ENCODE measurements around the gene EXOC4.

Gene EXOC4

GRCh38 chr7:133556048-133556447, 303.2 kb downstream of the EXOC4 start:
- Histone ChIP-seq H3K27me3 (ENCODE audit: insufficient read depth, poor library complexity, severe bottlenecking) (no peaks in the 10 kb centered on the region), H3K4me3 (ENCODE audit: severe bottlenecking) (no peak overlapping the region), H3K4me1 (ENCODE audit: insufficient read depth, poor library complexity, severe bottlenecking) (no peaks in the 10 kb centered on the region), H3K27ac (ENCODE audit: poor library complexity, severe bottlenecking) (no peak overlapping the region), H3K36me3 (ENCODE audit: low read depth) (no peaks in the 10 kb centered on the region), H3K9me3 (ENCODE audit: severe bottlenecking) (no peaks in the 10 kb centered on the region)
- ATAC-seq (ENCODE audit: low read depth): no peak
- no peak for TF ChIP-seq CTCF (IDR thresholded peaks at IDR 0.05; ENCODE audit: poor library complexity, severe bottlenecking)
- DNase-seq (ENCODE audit: low spot score): no peak

GRCh38 chr7:133556553-133556952, 303.7 kb downstream of the EXOC4 start:
- no peaks in the 10 kb centered on the region for H3K36me3 ChIP-seq (ENCODE audit: low read depth)
- ATAC-seq (ENCODE audit: low read depth) (no peak), DNase-seq (ENCODE audit: low spot score) (no peak)
- H3K4me1 ChIP-seq (ENCODE audit: insufficient read depth, poor library complexity, severe bottlenecking): no peaks in the 10 kb centered on the region
- no peak overlapping the region for H3K4me3 ChIP-seq (ENCODE audit: severe bottlenecking)
- no peak overlapping the region for H3K27ac ChIP-seq (ENCODE audit: poor library complexity, severe bottlenecking)
- no peaks in the 10 kb centered on the region for H3K9me3 ChIP-seq (ENCODE audit: severe bottlenecking)
- no peaks in the 10 kb centered on the region for H3K27me3 ChIP-seq (ENCODE audit: insufficient read depth, poor library complexity, severe bottlenecking)
- no peak for TF ChIP-seq CTCF (IDR thresholded peaks at IDR 0.05; ENCODE audit: poor library complexity, severe bottlenecking)

GRCh38 chr7:133560900-133561299, 308.0 kb downstream of the EXOC4 start:
- no peaks in the 10 kb centered on the region for H3K4me1 ChIP-seq (ENCODE audit: insufficient read depth, poor library complexity, severe bottlenecking)
- no peaks in the 10 kb centered on the region for H3K9me3 ChIP-seq (ENCODE audit: severe bottlenecking)
- no peak for DNase-seq (ENCODE audit: low spot score)
- TF ChIP-seq CTCF (IDR thresholded peaks at IDR 0.05; ENCODE audit: poor library complexity, severe bottlenecking): no peak
- H3K27ac ChIP-seq (ENCODE audit: poor library complexity, severe bottlenecking): no peak overlapping the region
- H3K36me3 ChIP-seq (ENCODE audit: low read depth): no peaks in the 10 kb centered on the region
- H3K27me3 ChIP-seq (ENCODE audit: insufficient read depth, poor library complexity, severe bottlenecking): no peaks in the 10 kb centered on the region
- ATAC-seq (ENCODE audit: low read depth): no peak
- no peak overlapping the region for H3K4me3 ChIP-seq (ENCODE audit: severe bottlenecking)

GRCh38 chr7:133561396-133561795, 308.5 kb downstream of the EXOC4 start:
- no peak for ATAC-seq (ENCODE audit: low read depth)
- DNase-seq (ENCODE audit: low spot score): no peak

GRCh38 chr7:133562621-133563020, 309.7 kb downstream of the EXOC4 start:
- no peak for ATAC-seq (ENCODE audit: low read depth)
- Histone ChIP-seq H3K4me3 (ENCODE audit: severe bottlenecking) (no peak overlapping the region), H3K36me3 (ENCODE audit: low read depth) (no peaks in the 10 kb centered on the region), H3K4me1 (ENCODE audit: insufficient read depth, poor library complexity, severe bottlenecking) (no peaks in the 10 kb centered on the region), H3K27me3 (ENCODE audit: insufficient read depth, poor library complexity, severe bottlenecking) (no peaks in the 10 kb centered on the region), H3K27ac (ENCODE audit: poor library complexity, severe bottlenecking) (no peak overlapping the region), H3K9me3 (ENCODE audit: severe bottlenecking) (no peaks in the 10 kb centered on the region)
- no peak for TF ChIP-seq CTCF (IDR thresholded peaks at IDR 0.05; ENCODE audit: poor library complexity, severe bottlenecking)
- no peak for DNase-seq (ENCODE audit: low spot score)

More at GRCh38 chr7:133561396-133561795, 308.5 kb downstream of the EXOC4 start:
- Histone ChIP-seq H3K4me3 (ENCODE audit: severe bottlenecking) (no peak overlapping the region), H3K36me3 (ENCODE audit: low read depth) (no peaks in the 10 kb centered on the region), H3K27me3 (ENCODE audit: insufficient read depth, poor library complexity, severe bottlenecking) (no peaks in the 10 kb centered on the region), H3K27ac (ENCODE audit: poor library complexity, severe bottlenecking) (no peak overlapping the region), H3K4me1 (ENCODE audit: insufficient read depth, poor library complexity, severe bottlenecking) (no peaks in the 10 kb centered on the region), H3K9me3 (ENCODE audit: severe bottlenecking) (no peaks in the 10 kb centered on the region)
- no peak for TF ChIP-seq CTCF (IDR thresholded peaks at IDR 0.05; ENCODE audit: poor library complexity, severe bottlenecking)

Measured in RWPE2 (cell line).